HG02642 (cell line): ENCODE results near the gene USP36.
A peak's percentile ranks its signal among the peaks of the same experiment; 100 is the strongest.
"Not testable (repeated sequence)": the region's sequence is repeated elsewhere in the genome, so short reads cannot be mapped to it uniquely, and the experiment has no call there.

ENCODE experiments used
- ATAC-seq: cut with Tn5 transposase; IDR thresholded peaks from one replicate; pipeline ENCODE4 v1.9.1; 2021; ENCODE audit warnings: mild to moderate bottlenecking; ENCODE audit not compliant: unreplicated experiment, poor library complexity

Gene USP36

DNA sequence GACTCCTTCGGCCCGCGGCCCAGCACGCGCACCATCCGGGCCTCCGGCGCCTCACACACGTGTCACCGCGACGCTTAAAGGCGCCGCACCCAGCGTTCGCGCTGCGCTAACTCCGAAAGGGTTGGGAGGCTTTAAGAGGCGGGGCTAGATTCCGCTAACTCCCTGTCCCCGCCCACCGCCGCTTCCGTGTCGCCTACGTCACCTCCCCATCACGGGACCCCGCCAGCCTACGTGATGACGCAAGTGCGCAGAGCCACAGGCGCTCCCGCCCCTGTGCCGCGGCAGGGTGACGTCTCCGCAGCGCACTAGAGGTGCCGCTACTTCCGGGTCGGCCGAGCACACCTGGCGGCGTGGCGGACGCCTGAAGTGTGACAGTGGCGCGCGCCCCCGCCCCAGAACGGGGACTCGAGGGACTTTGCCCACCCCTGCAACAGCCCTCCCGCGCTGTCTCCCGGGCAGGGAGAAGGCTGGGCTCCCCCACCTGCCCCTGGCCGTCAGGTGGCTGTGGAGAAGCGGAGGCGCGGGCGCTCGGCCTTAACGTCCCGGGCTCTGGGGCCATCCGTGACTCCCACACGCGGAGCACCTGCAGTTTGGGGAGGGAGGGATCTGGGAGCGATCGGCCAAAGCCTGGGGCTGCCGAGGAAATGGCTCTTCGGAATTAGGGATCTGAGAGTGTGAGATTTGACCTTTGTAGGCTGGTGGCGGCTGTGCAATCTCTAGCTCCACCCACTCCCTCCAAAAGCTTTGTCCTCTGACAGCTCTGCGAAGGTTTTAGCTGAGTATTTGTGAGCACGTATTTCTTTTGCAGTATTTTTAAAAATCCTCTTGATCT lies at the start of gene USP36:
USP36 (minus strand) TSS at position 35 of the 832 bp plus-strand sequence. CDS start 4,451 bp downstream, outside the sequence.
- peak; percentile 90 for ATAC-seq

DNA sequence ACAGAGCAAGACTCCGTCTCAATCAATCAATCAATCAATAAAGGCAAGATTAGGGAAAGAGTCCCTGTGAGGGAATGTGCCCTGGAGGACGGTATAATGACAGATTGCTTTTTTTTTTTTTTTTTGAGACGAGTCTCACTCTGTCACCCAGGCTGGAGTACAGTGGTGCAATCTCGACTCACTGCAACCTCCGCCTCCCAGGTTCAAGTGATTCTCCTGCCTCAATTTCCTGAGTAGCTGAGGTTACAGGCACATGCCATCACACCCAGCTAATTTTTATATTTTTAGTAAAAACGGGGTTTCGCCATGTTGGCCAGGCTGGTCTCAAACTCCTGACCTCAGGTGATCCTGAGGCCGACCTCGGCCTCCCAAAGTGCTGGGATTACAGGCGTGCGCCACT lies 49.5 kb upstream of the USP36 start:
- ATAC-seq, result not testable (repeated sequence)

DNA sequence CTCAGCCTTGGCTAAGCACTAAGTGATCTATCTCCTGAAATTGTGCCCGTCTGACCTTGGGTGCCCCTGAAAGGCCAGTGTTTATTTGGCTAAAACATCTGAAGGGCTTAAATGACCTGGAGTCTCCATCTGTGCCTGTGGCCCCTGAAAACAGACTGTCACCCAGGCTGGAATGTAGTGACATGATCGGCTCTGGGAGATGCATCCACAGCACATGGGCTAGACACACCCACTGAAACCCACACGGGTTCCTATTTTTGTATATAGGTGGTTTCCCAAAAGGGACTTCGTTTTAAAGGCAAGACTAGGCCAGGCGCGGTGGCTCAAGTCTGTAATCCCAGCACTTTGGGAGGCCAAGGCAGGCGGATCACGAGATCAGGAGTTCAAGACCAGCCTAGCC lies 48.9 kb upstream of the USP36 start:
- ATAC-seq, result no peak

DNA sequence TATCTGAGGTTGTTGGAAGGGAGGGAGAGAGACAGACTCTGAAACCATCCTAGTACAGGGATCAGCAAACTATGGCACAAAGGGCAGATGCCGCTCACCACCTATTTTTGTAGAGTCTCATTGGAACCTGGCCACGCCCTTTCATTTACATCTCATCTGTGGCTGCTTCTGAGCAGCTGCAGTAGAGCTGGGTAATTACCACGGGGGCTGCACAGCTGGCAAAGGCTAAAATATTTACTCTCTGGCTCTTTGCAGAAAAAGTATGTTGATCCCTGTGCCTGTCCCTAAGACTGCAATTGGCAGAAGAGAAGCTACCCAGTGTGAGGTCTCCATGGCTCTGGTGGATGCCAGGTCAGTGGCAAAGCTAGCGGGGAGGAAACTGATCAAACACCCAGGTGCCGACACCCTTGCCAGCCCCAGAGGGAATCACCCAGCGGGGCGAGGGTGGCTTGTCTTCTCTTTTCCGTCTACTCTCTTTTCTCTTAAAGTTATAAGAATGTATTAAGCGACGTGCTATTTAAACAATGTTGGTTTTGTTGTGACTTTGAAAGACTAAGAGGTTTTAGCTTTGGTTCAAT lies 48.4 kb upstream of the USP36 start:
- ATAC-seq, result no peak

DNA sequence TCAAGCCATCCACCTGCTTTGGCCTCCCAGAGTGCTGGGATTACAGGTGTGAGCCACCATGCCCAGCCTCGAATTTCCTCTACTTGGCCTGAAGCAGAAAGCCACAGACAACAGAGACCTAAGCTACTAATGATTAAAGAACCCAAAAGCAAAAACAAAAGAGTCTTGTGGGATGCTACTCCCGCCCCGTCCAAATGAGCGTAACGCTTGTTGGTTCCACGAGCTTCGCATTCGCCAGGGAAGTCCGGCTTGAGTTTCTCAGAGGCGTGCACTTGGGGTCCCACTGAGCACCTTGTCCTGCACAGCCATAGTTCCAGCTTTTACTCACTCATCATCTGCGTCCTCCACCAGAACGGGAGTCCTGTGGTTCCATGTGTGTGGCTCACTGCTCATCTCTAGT lies 46.3 kb upstream of the USP36 start:
- ATAC-seq, result no peak

DNA sequence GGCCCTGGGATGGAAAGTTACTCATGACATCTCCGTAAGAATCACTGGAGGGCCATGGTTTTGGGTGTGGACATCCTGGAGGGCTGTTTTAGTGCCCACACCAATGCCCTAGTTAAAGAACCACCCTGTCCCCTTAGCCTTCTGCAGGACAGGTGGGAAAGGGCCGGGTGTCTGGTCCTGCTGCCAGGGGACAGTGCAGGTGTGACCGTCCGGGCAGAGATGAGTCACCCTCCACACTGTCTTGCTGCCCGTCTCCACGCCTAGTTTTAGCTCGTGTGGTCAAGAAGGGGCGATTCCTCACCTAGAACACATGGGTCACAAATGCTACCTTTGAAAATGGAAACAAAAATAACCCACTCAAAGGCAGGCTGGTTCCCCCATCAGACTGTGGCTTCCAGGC lies 45.3 kb upstream of the USP36 start:
- ATAC-seq, result no peak

DNA sequence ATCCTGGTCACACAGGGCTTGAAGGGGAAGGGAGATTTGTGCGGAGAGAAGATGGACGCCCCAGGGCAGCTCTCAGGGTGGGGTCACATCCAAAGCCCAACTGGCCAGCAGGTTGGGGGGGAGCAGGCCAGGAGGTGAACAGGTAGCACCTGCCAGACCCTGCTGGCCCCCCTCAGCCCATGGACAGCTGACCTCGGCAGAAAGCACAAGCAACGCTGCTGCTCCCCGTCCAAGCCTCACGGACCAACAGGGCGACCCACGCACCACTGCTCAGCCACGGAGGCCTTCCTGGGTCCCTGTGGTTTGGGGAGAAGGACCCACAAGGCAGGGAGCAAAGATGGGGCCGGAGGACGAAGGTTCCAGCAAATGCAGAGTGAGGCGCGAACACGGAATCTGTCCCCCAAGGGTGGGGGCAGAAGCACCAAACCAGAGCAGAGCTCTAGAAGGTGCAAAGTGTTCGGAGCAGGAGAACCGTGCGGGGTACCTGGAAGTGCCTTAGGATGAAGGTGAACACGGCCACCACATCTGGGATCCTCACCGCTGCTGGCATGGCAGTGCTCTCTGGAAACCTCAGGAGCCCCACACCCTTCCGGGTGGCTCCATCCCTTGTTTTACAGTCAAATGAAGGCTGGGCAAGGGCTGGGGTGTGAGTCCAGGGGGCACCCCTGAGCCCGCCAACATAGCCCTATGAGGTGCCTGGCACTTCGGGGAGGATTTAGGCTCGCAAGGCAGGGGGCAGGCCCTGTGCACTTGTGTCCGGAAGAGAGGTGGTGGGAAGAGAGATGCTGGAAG lies 44.5 kb upstream of the USP36 start:
- no peak for ATAC-seq

DNA sequence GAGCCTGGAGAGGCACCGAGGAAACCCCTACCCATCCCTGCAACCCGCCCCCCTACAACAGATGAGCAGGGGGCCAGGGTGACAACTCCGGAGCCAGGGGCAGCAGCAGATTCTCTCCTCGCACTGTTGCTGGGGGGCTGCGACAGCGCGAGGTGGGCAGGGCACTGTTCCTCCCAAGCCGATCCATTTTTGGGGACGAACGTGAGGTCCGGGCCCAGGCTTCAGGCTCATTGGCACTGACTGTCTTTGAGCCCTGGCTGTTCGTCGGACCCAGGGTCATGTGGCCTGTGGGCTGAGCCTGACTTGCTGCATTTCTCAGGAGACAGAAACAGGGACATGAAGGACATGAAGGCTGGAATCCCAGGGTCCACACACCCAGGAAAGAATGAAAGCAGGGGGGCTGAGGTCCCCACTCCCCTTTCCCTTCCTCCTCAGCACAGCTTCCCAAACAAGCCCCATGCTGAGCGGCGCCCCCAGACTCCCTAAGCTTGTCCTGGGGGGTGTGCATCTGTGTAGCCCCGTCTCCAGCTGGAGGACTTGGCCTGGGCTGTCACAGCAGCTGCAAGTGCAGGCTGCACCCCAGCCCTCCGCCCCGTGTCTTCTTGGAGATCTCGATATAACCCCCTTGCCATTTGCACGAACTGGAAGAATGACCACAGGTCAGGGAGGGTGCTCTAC lies 43.7 kb upstream of the USP36 start:
- ATAC-seq, result no peak

DNA sequence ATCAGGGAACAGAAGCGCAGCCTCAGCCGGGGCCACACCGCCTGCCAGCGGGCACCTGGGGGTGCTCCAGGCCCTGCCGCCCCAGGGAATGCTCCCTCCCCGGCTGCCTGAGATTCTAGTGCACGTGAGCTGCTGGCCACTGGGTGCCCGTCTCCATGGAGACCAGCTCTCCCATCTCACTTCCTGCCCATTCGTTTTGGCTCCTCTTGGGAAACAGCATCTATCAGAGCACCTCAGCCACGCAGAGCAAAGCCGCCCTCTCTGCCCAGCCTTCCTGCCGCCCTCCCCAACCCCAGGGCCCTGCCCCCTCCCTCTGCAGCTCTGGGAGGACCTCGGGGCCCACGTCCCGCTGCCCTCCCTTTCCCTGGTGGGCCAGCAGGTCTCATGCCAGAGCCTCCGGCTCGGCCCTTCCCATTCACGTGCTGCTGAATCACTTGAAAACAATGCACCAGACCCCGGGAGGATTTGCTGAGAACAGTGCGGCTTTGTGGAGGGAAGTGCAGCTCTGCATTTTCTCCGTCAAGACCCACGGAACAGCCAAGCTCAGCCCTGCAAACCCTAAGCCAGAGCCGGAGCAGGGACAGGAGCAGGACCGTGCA lies 43.0 kb upstream of the USP36 start:
- no peak for ATAC-seq

DNA sequence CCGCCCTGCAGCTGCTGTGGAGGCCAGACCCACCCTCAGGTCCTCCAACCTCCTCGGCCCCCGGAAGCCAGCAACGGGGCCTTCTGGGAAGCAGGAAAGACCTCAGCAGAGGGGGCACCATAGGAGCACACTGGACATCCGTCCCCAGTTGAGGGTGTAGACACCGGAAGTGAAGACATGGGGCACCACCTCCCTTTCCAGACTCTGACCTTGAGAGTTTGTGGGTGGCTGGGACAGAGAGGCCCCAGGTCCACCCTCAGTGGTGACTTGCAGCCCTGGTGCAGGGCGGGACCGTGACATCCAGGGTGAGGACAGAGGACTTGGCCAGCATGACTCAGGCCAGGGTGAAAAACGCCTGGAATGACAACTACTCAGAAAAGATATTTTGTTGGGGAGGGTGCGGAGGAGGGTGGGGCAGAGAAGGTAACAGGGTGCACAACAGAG lies 42.5 kb upstream of the USP36 start:
- no peak for ATAC-seq

DNA sequence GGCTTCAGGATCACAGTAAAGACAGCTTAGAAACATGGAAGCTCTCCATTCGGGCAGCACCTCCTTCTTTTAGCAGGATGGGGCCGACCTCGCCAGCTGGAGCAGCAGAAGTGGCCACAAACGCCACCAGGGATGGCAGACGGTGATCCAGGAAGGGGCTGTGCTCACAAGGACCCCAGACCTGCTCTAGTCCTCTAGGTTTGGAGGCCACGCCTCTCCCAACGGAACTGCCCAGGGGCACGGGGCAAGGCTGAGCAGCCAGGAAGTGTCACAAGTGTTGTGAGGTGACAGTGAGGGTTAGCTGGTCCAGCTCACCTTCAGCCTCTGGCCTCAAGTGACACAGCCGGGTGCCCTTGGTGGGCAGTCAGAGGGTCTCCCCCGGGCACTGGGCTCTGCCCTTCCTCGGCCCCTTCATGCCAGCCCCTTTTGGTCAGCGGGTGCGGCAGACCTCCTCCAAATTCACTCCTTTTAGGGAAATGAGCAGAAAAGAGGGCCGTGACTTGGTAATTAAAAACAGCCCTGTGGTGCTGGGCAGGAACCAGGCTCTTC lies 42.0 kb upstream of the USP36 start:
- ATAC-seq, result no peak

DNA sequence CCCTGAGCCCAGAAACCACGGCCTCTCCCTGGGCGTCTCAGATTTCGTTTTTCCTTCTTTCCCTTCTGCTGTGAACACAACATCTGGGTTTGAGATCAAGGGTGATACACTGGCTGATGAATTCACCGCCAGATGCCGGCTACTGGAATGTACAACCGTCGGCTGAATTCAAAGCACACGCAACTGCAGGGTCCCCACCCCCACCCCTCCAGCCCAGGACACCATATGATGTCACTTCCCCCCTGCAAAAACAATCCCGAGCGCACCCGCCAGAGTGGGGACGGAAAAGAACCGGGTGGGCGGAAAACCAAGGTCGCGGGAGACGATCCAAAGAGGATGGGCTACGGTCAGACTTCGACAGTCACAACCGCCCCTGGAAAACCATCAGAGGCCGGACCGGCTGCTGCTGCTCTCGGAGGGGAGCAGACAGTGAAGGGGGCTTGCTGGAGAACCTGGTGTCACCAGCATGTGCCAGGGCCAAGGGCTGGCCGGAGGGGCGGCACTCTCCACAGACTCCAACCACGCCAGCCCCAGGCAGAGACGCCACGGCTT lies 39.1 kb upstream of the USP36 start:
- no peak for ATAC-seq

DNA sequence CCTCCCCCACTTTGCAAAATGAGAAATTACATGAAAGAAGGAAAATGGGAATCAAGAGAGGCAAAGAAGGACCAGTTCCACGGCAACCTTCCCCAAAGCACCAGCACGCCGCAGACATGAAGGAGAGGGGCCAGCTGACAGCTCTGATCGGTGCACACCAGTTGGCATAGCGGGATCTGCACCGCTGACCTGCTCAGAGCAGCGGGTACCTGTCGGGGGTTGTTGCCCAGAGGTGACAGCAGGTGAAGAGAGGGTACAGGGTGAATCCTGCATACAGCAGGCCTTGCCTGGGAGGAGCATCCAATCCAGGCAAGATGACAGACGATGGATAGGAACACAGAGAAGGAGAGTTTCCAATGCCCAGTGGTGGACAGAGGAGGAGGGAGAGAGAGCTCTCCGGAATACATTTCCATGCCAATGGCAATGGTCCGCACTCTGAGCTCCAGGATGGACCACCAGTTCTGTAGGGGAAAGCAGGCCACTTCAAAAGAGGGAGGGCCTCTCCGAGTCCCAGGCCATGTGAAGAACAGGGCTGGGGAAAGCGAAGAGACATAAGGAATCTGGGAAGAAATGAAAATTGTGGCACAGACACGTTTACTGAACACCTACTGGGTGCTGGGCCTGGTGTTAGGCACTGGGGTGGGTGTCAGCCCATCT lies 38.4 kb upstream of the USP36 start:
- ATAC-seq, result no peak

DNA sequence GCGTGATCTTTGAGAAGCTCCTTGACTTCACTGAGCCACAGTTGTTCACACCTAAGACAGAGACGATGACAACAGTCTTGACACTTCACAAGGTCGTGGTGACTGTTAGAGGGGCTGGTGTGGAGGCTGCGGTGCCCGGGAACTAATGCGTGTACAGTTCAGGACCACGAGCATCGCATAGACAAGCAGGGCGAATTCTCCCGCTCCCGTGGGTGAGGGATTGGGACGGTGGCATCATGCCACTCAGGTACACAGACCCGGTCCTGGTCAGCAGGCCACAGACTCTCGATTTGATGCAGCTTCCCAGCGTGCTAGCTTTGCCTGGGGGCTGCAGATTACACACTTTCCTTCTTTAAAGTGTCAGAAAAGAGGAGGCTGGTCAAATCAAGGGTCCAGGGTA lies 37.6 kb upstream of the USP36 start:
- no peak for ATAC-seq

DNA sequence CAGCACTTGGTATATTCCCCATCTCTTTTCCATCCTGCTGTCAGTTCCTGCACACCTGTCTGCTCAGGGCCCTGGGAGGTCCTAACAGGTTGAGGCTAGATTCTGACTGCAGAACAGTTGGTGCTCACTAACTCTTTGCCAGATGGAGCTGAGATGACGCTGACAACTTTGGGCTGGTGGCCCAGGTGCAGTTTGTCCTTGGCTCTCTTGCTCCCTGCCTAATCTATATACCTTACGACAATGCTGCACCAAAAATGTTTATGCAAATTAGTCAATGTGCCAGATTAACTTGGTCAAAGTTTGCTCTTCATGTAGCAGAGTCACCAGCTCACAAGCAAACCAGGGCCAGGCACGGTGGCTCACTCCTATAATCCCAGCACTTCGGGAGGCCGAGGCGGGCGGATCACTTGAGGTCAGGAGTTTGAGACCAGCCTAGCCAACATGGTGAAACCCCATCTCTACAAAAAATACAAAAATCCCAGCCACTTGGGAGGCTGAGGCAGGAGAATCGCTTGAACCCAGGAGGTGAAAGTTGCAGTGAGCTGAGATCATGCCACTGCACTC lies 36.4 kb upstream of the USP36 start:
- not testable (repeated sequence) for ATAC-seq

DNA sequence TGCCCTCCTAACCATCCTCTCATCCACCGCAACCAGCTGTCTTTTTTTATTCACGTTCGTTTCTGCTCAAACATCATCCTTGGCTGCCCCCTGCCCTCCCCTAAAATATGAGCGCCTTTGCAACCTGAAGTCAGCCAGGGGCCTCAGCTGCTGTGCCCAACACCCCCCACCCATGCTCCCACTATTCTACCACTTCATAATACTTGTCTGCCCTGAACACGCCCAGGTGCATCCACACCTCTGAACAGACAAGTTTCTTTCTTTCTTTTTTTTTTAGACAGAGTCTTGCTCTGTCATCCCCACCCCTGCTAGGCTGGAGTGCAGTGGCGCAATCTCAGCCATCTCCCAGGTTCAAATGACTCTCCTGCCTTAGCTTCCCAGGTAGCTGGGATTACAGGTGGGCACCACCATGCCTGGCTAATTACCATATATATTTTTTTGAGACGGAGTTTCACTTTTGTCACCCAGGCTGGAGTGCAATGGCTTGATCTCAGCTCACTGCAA lies 35.5 kb upstream of the USP36 start:
- ATAC-seq, result no peak

DNA sequence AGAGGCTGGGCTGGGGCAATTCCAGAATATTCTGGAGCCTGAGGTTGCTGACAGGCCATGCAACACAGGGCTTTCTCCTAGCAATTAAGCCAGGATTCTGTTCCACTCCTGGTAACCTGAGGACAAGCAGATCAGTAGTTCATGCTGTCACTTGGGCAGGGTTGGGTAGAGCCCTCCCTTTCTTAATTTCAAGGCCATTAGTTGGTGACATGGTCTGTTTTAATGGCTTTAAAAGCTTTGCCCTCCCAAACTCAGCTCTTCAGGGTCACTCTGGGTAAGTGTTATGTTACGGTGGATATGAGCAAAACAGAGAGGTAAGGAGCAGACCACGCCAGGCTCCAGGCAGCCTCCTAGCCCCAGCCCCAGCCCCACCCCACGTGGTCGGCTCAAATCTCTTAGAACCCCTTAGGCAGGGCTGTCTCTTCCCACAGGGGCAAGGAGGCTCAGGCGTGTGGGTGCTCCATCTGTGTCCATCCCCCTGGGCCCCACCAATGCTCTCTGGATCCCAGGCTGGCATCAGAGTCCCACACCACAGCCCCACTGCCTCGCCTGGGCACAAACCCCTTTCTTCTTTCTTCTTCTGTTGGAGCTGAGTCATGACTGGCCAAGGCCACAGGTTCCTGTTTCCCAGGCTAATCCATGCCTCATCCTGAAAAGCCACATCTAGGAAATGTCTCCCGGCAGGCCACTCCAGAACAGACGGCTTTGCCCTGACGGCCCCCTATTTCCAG lies 34.9 kb upstream of the USP36 start:
- no peak for ATAC-seq
